ELR (cell line): ENCODE measurements around the gene MTAP.
A peak's percentile ranks its signal among the peaks of the same experiment; 100 is the strongest.
"Not testable (repeated sequence)": the region's sequence is repeated elsewhere in the genome, so short reads cannot be mapped to it uniquely, and the experiment has no call there.

ENCODE experiments used
- DNase-seq: peaks from one replicate; pipeline ENCODE4 v3.0.0-alpha.2; 2015; ENCODE audit warnings: low read depth

The MTAP gene

GRCh38 chr9:21919377-21920362 lies 117.2 kb downstream of the MTAP start:
- peak; percentile 94 for DNase-seq

- DNase-seq: no peak
Observed at GRCh38 chr9:21923694-21924093, 121.3 kb downstream of the MTAP start.

- DNase-seq: no peak
Observed at GRCh38 chr9:21927752-21928151, 125.3 kb downstream of the MTAP start.

GRCh38 chr9:21931428-21931827 lies 129.0 kb downstream of the MTAP start:
- peak; percentile 39 for DNase-seq

GRCh38 chr9:21933281-21933680 lies 130.8 kb downstream of the MTAP start:
- no peak for DNase-seq

GRCh38 chr9:21933865-21934264 lies 131.4 kb downstream of the MTAP start:
- peak; percentile 59 for DNase-seq

GRCh38 chr9:21935631-21936030 lies 133.2 kb downstream of the MTAP start:
- no peak for DNase-seq

- no peak for DNase-seq
Observed at GRCh38 chr9:21936161-21936560, 133.7 kb downstream of the MTAP start.

- DNase-seq: no peak
Observed at GRCh38 chr9:21941337-21941995, 139.0 kb downstream of the MTAP start.

- no peak for DNase-seq
Observed at GRCh38 chr9:21943464-21943863, 141.0 kb downstream of the MTAP start.

GRCh38 chr9:21945606-21946005 lies 143.2 kb downstream of the MTAP start:
- no peak for DNase-seq

- no peak for DNase-seq
Observed at GRCh38 chr9:21958833-21959232, 156.4 kb downstream of the MTAP start.

GRCh38 chr9:21959268-21959667 lies 156.8 kb downstream of the MTAP start:
- not testable (repeated sequence) for DNase-seq

- no peak for DNase-seq
Observed at GRCh38 chr9:21961569-21961968, 159.1 kb downstream of the MTAP start.

- DNase-seq: peak; percentile 46
Observed at GRCh38 chr9:21964925-21965385, 162.5 kb downstream of the MTAP start.

GRCh38 chr9:21965401-21965951 lies 163.0 kb downstream of the MTAP start:
- DNase-seq: peak; percentile 89

- no peak for DNase-seq
Observed at GRCh38 chr9:21966140-21966851, 163.9 kb downstream of the MTAP start.

GRCh38 chr9:21967169-21967568 lies 164.7 kb downstream of the MTAP start:
- DNase-seq: no peak

- DNase-seq: no peak
Observed at GRCh38 chr9:21967702-21968101, 165.3 kb downstream of the MTAP start.

GRCh38 chr9:21968331-21969010 lies 166.0 kb downstream of the MTAP start:
- peak; percentile 62 for DNase-seq
